Stomach smooth muscle (tissue), 2 donors: ENCODE measurements around the gene EXOC6.
"Not testable (repeated sequence)": the region's sequence is repeated elsewhere in the genome, so short reads cannot be mapped to it uniquely, and the experiment has no call there.

ENCODE experiments used
- H3K27ac ChIP-seq: one replicate; pipeline ENCODE4 v1.7.0; 2013; ENCODE audit warnings: mild to moderate bottlenecking, low read length, inconsistent platforms
- H3K27me3 ChIP-seq, 2 donors: one replicate each; pipeline ENCODE4 v1.7.0; 2013; ENCODE audit warnings: low read length in 2 of 2; ENCODE audit not compliant: insufficient read depth in 2 of 2, control insufficient read depth in 1 of 2
- H3K36me3 ChIP-seq, 2 donors: one replicate each; pipeline ENCODE4 v1.7.0; 2013; ENCODE audit warnings: low read length in 2 of 2; ENCODE audit not compliant: control insufficient read depth in 2 of 2, insufficient read depth in 2 of 2
- H3K4me1 ChIP-seq: one replicate; pipeline ENCODE4 v1.7.0; 2013; ENCODE audit warnings: low read length; ENCODE audit not compliant: control insufficient read depth, insufficient read depth
- H3K4me3 ChIP-seq, 2 donors: one replicate each; pipeline ENCODE4 v1.7.0; 2013; ENCODE audit warnings: low read length in 2 of 2
- H3K9ac ChIP-seq, 2 donors: one replicate each; pipeline ENCODE4 v1.7.0; 2013; ENCODE audit warnings: low read length in 2 of 2, mild to moderate bottlenecking in 1 of 2
- H3K9me3 ChIP-seq, 2 donors: one replicate each; pipeline ENCODE4 v1.7.0; 2013; ENCODE audit warnings: low read length in 2 of 2; ENCODE audit not compliant: control insufficient read depth in 2 of 2
- donor health status: healthy.
- donor health status: Pancreatic carcinoma.

Gene EXOC6

DNA sequence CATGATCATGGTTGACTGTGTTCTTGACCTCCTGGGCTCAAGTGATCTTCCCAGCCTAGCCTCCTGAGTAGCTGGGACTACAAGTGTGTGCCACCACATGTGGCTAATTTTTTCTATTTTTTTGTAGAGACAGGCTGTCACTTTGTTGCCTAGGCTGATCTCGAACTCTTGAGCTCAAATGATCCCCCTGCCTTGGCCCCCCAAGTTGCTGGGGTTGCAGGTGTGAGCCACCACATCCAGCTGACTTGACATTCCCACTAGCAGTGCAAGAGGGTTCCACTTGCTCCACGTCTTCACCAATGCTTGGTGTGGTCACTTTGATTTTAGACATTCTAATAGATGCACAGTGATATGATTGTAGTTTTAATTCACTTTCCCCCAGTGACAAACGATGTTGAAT, 250.5 kb downstream of the EXOC6 start:
- no peak overlapping the region for H3K9ac ChIP-seq
- no peak overlapping the region for H3K27ac ChIP-seq

GRCh38 chr10:93099670-93100069, 251.3 kb downstream of the EXOC6 start:
- H3K4me3 ChIP-seq = no peak overlapping the region
- no peak overlapping the region for H3K9ac ChIP-seq
- H3K9me3 ChIP-seq = no peaks in the 10 kb centered on the region
- no peaks in the 10 kb centered on the region for H3K27me3 ChIP-seq
- H3K4me1 ChIP-seq = no peaks in the 10 kb centered on the region
- H3K36me3 ChIP-seq = no peaks in the 10 kb centered on the region
- no peak overlapping the region for H3K27ac ChIP-seq

More for the DNA sequence above, 250.5 kb downstream of the EXOC6 start:
- Histone ChIP-seq H3K27me3 (no peaks in the 10 kb centered on the region), H3K9me3 (no peaks in the 10 kb centered on the region), H3K36me3 (no peaks in the 10 kb centered on the region), H3K4me1 (no peaks in the 10 kb centered on the region), H3K4me3 (no peak overlapping the region)

- not testable (repeated sequence) for H3K4me1 ChIP-seq, H3K9me3 ChIP-seq, H3K27ac ChIP-seq, H3K36me3 ChIP-seq, H3K27me3 ChIP-seq, H3K9ac ChIP-seq, H3K4me3 ChIP-seq
Measured at GRCh38 chr10:93101148-93101547, 252.8 kb downstream of the EXOC6 start.

GRCh38 chr10:93103953-93104352, 255.6 kb downstream of the EXOC6 start:
- Histone ChIP-seq H3K4me3 (no peak overlapping the region), H3K9me3 (no peaks in the 10 kb centered on the region), H3K9ac (no peak overlapping the region), H3K36me3 (no peaks in the 10 kb centered on the region), H3K27me3 (no peaks in the 10 kb centered on the region), H3K4me1 (no peaks in the 10 kb centered on the region), H3K27ac (no peak overlapping the region)

GRCh38 chr10:93106631-93107072, 258.3 kb downstream of the EXOC6 start:
- Histone ChIP-seq H3K27me3 (no peaks in the 10 kb centered on the region), H3K27ac (no peak overlapping the region), H3K36me3 (no peaks in the 10 kb centered on the region), H3K4me3 (no peak overlapping the region), H3K4me1 (no peaks in the 10 kb centered on the region), H3K9me3 (no peaks in the 10 kb centered on the region), H3K9ac (no peak overlapping the region)
